Endothelial cell (in vitro differentiated cells): ENCODE results near the gene TMEM139. TPM values are rescaled to one million over a fixed set of nuclear protein-coding genes. Genes with fewer than 3 reads are reported as not detected.

Source experiments
- DNase-seq: peaks from one replicate; pipeline ENCODE4 v3.0.0; 2021; ENCODE audit warnings: low spot score
- H3K27ac Mint-ChIP-seq: one replicate; pipeline ENCODE4 v1.8.0; 2021; ENCODE audit warnings: mixed read lengths, inconsistent platforms; ENCODE audit not compliant: unreplicated experiment
- H3K27me3 Mint-ChIP-seq: one replicate; pipeline ENCODE4 v1.8.0; 2021; ENCODE audit warnings: mild to moderate bottlenecking, moderate library complexity, mixed read lengths, inconsistent platforms; ENCODE audit not compliant: unreplicated experiment
- H3K36me3 Mint-ChIP-seq: one replicate; pipeline ENCODE4 v1.8.0; 2021; ENCODE audit warnings: mild to moderate bottlenecking, low read depth, mixed read lengths, inconsistent platforms; ENCODE audit not compliant: unreplicated experiment
- H3K4me1 Mint-ChIP-seq: one replicate; pipeline ENCODE4 v1.8.0; 2021; ENCODE audit warnings: mild to moderate bottlenecking, mixed read lengths, inconsistent platforms; ENCODE audit not compliant: unreplicated experiment
- H3K4me3 Mint-ChIP-seq: one replicate; pipeline ENCODE4 v1.8.0; 2021; ENCODE audit warnings: mild to moderate bottlenecking, mixed read lengths, inconsistent platforms; ENCODE audit not compliant: unreplicated experiment
- H3K9me3 Mint-ChIP-seq: one replicate; pipeline ENCODE4 v1.8.0; 2021; ENCODE audit warnings: mixed read lengths, inconsistent platforms; ENCODE audit not compliant: unreplicated experiment
- total RNA-seq: library from RNA; stranded (reverse); fragmentation: NEBNext Ultra II Directional; extraction: Animal tissue kit (Norgen Biotek cat#: 25700); gene quantifications from one replicate; pipeline ENCODE4 v1.2.1, GENCODE V29; 2021; ENCODE audit not compliant: unreplicated experiment
- TF ChIP-seq, protein P1 (sequence below): fragments of 200-600 bp; sonication (generic); IDR thresholded peaks from one replicate; pipeline ENCODE4 v1.5.0; 2021; ENCODE audit warnings: antibody characterized with exemption; ENCODE audit not compliant: unreplicated experiment

Gene TMEM139
- total RNA-seq, 1 donor from 2014 or later, result 0.23 TPM

DNA sequence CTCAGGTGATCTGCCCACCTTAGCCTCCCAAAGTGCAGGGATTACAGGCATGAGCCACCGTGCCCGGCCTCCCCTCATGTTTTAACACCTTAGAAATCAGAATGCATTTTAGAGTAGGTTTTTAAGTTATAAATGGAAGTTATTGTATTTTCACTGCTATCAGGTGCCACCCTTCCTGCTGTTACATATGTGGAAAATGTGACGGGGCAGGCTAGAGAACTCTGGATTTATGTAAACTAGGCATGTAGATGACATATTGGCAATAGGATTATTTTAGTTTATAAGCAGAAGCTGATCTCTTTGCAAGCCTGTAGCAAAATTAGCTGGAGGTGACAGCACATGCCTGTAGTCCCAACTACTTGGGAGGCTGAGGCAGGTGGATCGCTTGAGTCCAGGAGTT is 5.5 kb downstream of the TMEM139 start:
- Mint-ChIP-seq H3K27ac (no peak overlapping the region), H3K36me3 (peaks cover 41% of the 10 kb centered on the region), H3K27me3 (peaks cover 18% of the 10 kb centered on the region), H3K4me3 (no peak overlapping the region), H3K4me1 (peaks cover 40% of the 10 kb centered on the region), H3K9me3 (peaks cover 4% of the 10 kb centered on the region)
- DNase-seq, result no peak
- TF ChIP-seq, protein P1, sequence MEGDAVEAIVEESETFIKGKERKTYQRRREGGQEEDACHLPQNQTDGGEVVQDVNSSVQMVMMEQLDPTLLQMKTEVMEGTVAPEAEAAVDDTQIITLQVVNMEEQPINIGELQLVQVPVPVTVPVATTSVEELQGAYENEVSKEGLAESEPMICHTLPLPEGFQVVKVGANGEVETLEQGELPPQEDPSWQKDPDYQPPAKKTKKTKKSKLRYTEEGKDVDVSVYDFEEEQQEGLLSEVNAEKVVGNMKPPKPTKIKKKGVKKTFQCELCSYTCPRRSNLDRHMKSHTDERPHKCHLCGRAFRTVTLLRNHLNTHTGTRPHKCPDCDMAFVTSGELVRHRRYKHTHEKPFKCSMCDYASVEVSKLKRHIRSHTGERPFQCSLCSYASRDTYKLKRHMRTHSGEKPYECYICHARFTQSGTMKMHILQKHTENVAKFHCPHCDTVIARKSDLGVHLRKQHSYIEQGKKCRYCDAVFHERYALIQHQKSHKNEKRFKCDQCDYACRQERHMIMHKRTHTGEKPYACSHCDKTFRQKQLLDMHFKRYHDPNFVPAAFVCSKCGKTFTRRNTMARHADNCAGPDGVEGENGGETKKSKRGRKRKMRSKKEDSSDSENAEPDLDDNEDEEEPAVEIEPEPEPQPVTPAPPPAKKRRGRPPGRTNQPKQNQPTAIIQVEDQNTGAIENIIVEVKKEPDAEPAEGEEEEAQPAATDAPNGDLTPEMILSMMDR, result no peak

DNA sequence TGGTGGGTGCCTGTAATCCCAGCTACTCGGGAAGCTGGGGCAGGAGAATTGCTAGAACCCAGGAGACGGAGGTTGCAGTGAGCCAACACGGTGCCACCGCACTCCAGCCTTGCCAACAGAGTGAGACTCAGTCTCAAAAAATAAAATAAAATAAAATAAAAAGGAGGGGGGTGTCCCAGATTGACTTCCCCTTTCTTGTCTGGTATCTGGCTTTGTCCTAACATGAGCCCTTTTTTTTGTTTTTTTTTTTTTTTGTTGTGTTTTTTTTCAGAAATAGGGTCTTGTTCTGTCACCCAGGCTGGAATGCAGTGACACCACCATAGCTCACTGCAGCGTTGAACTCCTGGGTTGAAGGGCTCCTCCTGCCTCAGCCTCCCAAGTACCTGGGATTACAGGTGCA is 8.1 kb downstream of the TMEM139 start:
- Mint-ChIP-seq H3K27me3 (peaks cover 10% of the 10 kb centered on the region), H3K27ac (no peak overlapping the region), H3K4me3 (no peak overlapping the region), H3K36me3 (peaks cover 39% of the 10 kb centered on the region), H3K4me1 (peaks cover 39% of the 10 kb centered on the region), H3K9me3 (no peaks in the 10 kb centered on the region)
- TF ChIP-seq, protein P1, result no peak
- DNase-seq, result no peak

DNA sequence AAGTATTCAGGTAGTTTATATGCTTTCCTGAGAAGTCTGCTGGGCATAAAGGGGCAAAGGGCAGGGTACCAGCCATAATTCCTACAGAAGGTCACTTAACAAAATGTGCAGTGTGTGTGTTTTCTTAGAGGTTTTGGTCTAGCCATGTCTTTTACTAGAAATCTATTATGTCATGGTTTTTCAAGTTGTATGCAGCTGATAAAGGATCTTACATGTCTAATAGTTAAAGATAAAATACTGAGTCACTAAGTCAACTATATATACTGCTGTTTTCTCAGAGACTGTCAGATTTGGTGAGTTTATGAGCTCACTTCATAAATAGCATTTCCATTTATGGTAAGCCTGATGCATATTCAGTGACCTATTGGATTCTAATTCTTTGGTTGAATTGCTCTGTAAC is 11.1 kb downstream of the TMEM139 start:
- TF ChIP-seq, protein P1, result no peak
- H3K4me3 Mint-ChIP-seq, result no peak overlapping the region
- H3K36me3 Mint-ChIP-seq, result peaks cover 59% of the 10 kb centered on the region
- no peak for DNase-seq
- H3K9me3 Mint-ChIP-seq, result no peaks in the 10 kb centered on the region
- H3K27ac Mint-ChIP-seq, result no peak overlapping the region
- peaks cover 2% of the 10 kb centered on the region for H3K27me3 Mint-ChIP-seq
- peaks cover 25% of the 10 kb centered on the region for H3K4me1 Mint-ChIP-seq

DNA sequence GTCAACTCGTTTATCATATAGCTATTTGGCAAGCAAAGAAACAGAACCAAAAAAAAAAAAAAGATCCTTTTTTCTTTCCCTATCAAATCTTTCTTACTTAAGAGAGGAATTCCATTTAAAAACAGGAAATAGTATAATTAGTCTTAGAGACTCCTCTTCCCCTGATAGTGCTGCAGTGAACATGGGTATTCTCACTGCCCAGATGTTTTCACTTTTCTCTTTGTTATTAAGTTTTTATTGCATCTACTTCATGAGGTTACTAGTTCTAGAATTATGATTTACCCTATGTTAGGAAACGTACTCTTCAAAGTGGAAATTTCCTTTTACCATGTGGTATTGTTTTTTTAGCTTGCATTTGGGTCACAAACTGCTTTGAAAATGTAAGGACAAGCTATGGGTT is 11.9 kb downstream of the TMEM139 start:
- peaks cover 18% of the 10 kb centered on the region for H3K4me1 Mint-ChIP-seq
- no peaks in the 10 kb centered on the region for H3K9me3 Mint-ChIP-seq
- H3K27ac Mint-ChIP-seq, result no peak overlapping the region
- TF ChIP-seq, protein P1, result no peak
- peaks cover 2% of the 10 kb centered on the region for H3K27me3 Mint-ChIP-seq
- H3K4me3 Mint-ChIP-seq, result no peak overlapping the region
- peaks cover 62% of the 10 kb centered on the region for H3K36me3 Mint-ChIP-seq
- DNase-seq, result no peak

DNA sequence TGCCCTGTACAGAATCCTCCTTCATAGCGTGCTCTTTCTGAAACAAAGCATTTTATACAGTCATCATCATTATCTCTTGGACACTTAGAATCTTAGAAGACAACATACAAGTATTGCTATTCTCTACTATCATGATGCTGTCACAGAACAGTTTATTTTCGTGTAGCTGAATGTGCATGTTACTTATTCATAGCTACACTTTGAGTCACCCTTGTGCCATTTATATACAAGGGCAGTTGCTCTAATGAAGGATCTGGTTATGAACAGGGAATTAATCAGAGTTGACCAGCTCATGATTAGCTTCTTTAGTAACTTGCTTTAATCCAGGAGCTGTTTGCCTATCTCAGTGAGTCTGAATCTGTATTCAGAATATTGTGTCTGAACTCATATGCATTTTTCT is 14.6 kb downstream of the TMEM139 start:
- H3K4me1 Mint-ChIP-seq, result peaks cover 18% of the 10 kb centered on the region
- H3K36me3 Mint-ChIP-seq, result peaks cover 62% of the 10 kb centered on the region
- H3K27me3 Mint-ChIP-seq, result peaks cover 3% of the 10 kb centered on the region
- no peaks in the 10 kb centered on the region for H3K9me3 Mint-ChIP-seq
- no peak for DNase-seq
- TF ChIP-seq, protein P1, result no peak
- no peak overlapping the region for H3K4me3 Mint-ChIP-seq
- no peak overlapping the region for H3K27ac Mint-ChIP-seq
